Activated effector memory CD4-positive, alpha-beta T cell treated with Interleukin-2 at 50 U/mL for 16 hours (primary cell): ENCODE data around the gene HBQ1.
"Not testable (repeated sequence)": the region's sequence is repeated elsewhere in the genome, so short reads cannot be mapped to it uniquely, and the experiment has no call there.

Experiments used
- DNase-seq: peaks from one replicate; pipeline ENCODE4 v3.0.0-alpha.2; 2020

The HBQ1 gene

GRCh38 chr16:162271-162991, 17.8 kb upstream of the HBQ1 start:
- DNase-seq: no peak

- not testable (repeated sequence) for DNase-seq
Measured at GRCh38 chr16:163139-163538, 17.1 kb upstream of the HBQ1 start.

- DNase-seq: not testable (repeated sequence)
Measured at GRCh38 chr16:163696-164095, 16.6 kb upstream of the HBQ1 start.

GRCh38 chr16:164134-164823, 16.0 kb upstream of the HBQ1 start:
- DNase-seq: not testable (repeated sequence)

GRCh38 chr16:164827-165538, 15.3 kb upstream of the HBQ1 start:
- no peak for DNase-seq

GRCh38 chr16:165539-166374, 14.5 kb upstream of the HBQ1 start, which contains the start of gene HBM:
TSS of gene HBM (plus strand) at chr16:165978. CDS start at chr16:165998, 20 bp downstream.
- DNase-seq: no peak

- DNase-seq: no peak
Measured at GRCh38 chr16:166375-167121, 13.7 kb upstream of the HBQ1 start.

GRCh38 chr16:167122-167690, 13.1 kb upstream of the HBQ1 start:
- DNase-seq: no peak

GRCh38 chr16:168424-168823, 11.8 kb upstream of the HBQ1 start:
- no peak for DNase-seq

GRCh38 chr16:169014-169413, 11.2 kb upstream of the HBQ1 start:
- DNase-seq: no peak

GRCh38 chr16:170088-170507, 10.2 kb upstream of the HBQ1 start:
- DNase-seq: not testable (repeated sequence)

GRCh38 chr16:170788-171187, 9.5 kb upstream of the HBQ1 start:
- no peak for DNase-seq

GRCh38 chr16:172374-172941, 7.8 kb upstream of the HBQ1 start, which contains the start of gene HBA2:
TSS of gene HBA2 (plus strand) at chr16:172876. CDS start at chr16:172913, 37 bp downstream.
- not testable (repeated sequence) for DNase-seq

GRCh38 chr16:173211-173854, 6.9 kb upstream of the HBQ1 start:
- not testable (repeated sequence) for DNase-seq

- DNase-seq: not testable (repeated sequence)
Measured at GRCh38 chr16:173928-174769, 6.1 kb upstream of the HBQ1 start.

GRCh38 chr16:175011-175949, 5.0 kb upstream of the HBQ1 start:
- DNase-seq: no peak

- not testable (repeated sequence) for DNase-seq
Measured at GRCh38 chr16:176006-176405, 4.3 kb upstream of the HBQ1 start.
